Endothelial cell of umbilical vein (primary cell): Measurements from ENCODE around the gene GPN1. TPM values are rescaled to one million over a fixed set of nuclear protein-coding genes. Genes with fewer than 3 reads are reported as not detected.
A peak's percentile ranks its signal among the peaks of the same experiment; 100 is the strongest.

Source experiments
- BruUV-seq: library from RNA; stranded (reverse); fragments of 400-500 nt; replicated peaks from 2 replicates; lab custom pipeline; 2021; lab: Mats Ljungman, UMichigan
- CTCF ChIA-PET: fragments of 300-600, 350-600 bp; sonication (Branson Sonifier 250); formaldehyde crosslinking; loops from one replicate; lab custom pipeline; 2021; ENCODE audit warnings: antibody characterized with exemption, inconsistent platforms; lab: Charles Lee
- POLR2A ChIA-PET: fragments of 300-600, 350-600 bp; sonication (Branson Sonifier 250); formaldehyde crosslinking; loops from one replicate; lab custom pipeline; 2021; ENCODE audit warnings: antibody characterized with exemption, inconsistent platforms; lab: Charles Lee
- DNase-seq: peaks from one replicate; pipeline ENCODE4 v3.0.0-alpha.2; 2011; ENCODE audit warnings: low read depth, low spot score
- FAIRE-seq: peaks from 2 replicates; lab custom pipeline; 2011; peaks lifted over from hg19 to GRCh38; lab: Jason Lieb, UNC
- H2AFZ ChIP-seq: 2 replicates; pipeline ENCODE4 v1.6.0; 2012; ENCODE audit warnings: low read depth, low read length, control low read depth, inconsistent platforms
- H3K27ac ChIP-seq: 2 replicates; pipeline ENCODE4 v1.5.1; 2011; ENCODE audit warnings: low read depth, mild to moderate bottlenecking, control low read depth, low read length, moderate library complexity; ENCODE audit not compliant: insufficient read depth
- H3K27me3 ChIP-seq, 2 experiments: 2 replicates each; pipeline versions ENCODE4 v1.6.0 to v1.6.1; 2011; ENCODE audit warnings: low read length in 2 of 2, mixed read lengths in 1 of 2; ENCODE audit not compliant: control insufficient read depth in 2 of 2, insufficient read depth in 2 of 2
- H3K36me3 ChIP-seq, 2 experiments: 2 replicates in 1 of 2; 3 replicates in 1 of 2; pipeline ENCODE4 v1.5.1; 2011; ENCODE audit warnings: low read length in 2 of 2, mild to moderate bottlenecking in 1 of 2, moderate library complexity in 1 of 2; ENCODE audit not compliant: control insufficient read depth in 2 of 2, insufficient read depth in 2 of 2; ENCODE audit errors: extremely low read depth in 1 of 2
- H3K4me1 ChIP-seq: 3 replicates; pipeline ENCODE4 v1.5.1; 2011; ENCODE audit warnings: mild to moderate bottlenecking, low read length; ENCODE audit not compliant: control insufficient read depth, insufficient read depth; ENCODE audit errors: extremely low read depth
- H3K4me2 ChIP-seq: 2 replicates; pipeline ENCODE4 v1.6.1; 2011; ENCODE audit warnings: low read length, control low read depth, mixed read lengths; ENCODE audit not compliant: insufficient read depth
- H3K4me3 ChIP-seq, 3 experiments: fragments of 200-600 bp in 1 of 3; sonication (generic), shearing (Covaris generic) in 1 of 3; replicated peaks in 1 of 3; 2 replicates each; pipeline ENCODE4 v1.5.1; 2011 to 2016; ENCODE audit warnings: control low read depth in 3 of 3, low read length in 3 of 3, mild to moderate bottlenecking in 2 of 3, inconsistent platforms in 1 of 3, low read depth in 1 of 3, moderate library complexity in 1 of 3; ENCODE audit not compliant: insufficient read depth in 1 of 3
- H3K79me2 ChIP-seq: 2 replicates; pipeline ENCODE4 v1.6.0; 2012; ENCODE audit warnings: low read length, inconsistent platforms; ENCODE audit not compliant: control insufficient read depth, insufficient read depth
- H3K9ac ChIP-seq: replicated peaks from 2 replicates; pipeline ENCODE3; 2011; ENCODE audit warnings: low read length, control low read depth; ENCODE audit not compliant: insufficient read depth; ENCODE audit errors: extremely low read depth
- H3K9me1 ChIP-seq: replicated peaks from 3 replicates; pipeline ENCODE4 v1.6.0; 2011; ENCODE audit warnings: mild to moderate bottlenecking, low read length; ENCODE audit not compliant: control insufficient read depth, insufficient read depth; ENCODE audit errors: extremely low read depth
- H3K9me3 ChIP-seq: replicated peaks from 2 replicates; pipeline ENCODE4 v1.5.1; 2012; ENCODE audit warnings: low read length, inconsistent platforms; ENCODE audit not compliant: control insufficient read depth, insufficient read depth
- H4K20me1 ChIP-seq: replicated peaks from 2 replicates; pipeline ENCODE3; 2011; ENCODE audit warnings: mild to moderate bottlenecking, low read length; ENCODE audit not compliant: control insufficient read depth, insufficient read depth; ENCODE audit errors: extremely low read depth
- CTCF ChIP-seq, 2 donors: IDR thresholded peaks; 1 replicate in 1 of 2; 2 replicates in 1 of 2; pipeline ENCODE4 v1.5.1; 2011; ENCODE audit warnings: low read length in 2 of 2, mild to moderate bottlenecking in 2 of 2, moderate library complexity in 2 of 2, control low read depth in 1 of 2, inconsistent platforms in 1 of 2, low read depth in 1 of 2; ENCODE audit not compliant: insufficient read depth in 1 of 2; ENCODE audit errors: extremely low read depth in 1 of 2
- EZH2 ChIP-seq: IDR thresholded peaks from 2 replicates; pipeline ENCODE4 v1.6.1; 2012; ENCODE audit warnings: borderline replicate concordance, low read depth, mild to moderate bottlenecking, moderate library complexity, low read length, inconsistent platforms; ENCODE audit not compliant: severe bottlenecking
- FOS ChIP-seq: IDR thresholded peaks from 2 replicates; pipeline ENCODE4 v1.6.1; 2011; ENCODE audit warnings: mild to moderate bottlenecking, low read length, moderate library complexity, borderline replicate concordance; ENCODE audit not compliant: insufficient read depth
- GATA2 ChIP-seq: IDR thresholded peaks from 2 replicates; pipeline ENCODE4 v1.7.0; 2011; ENCODE audit warnings: low read depth, mild to moderate bottlenecking, moderate library complexity, mixed read lengths, low read length; ENCODE audit not compliant: insufficient read length, insufficient read depth
- JUN ChIP-seq: IDR thresholded peaks from 2 replicates; pipeline ENCODE4 v1.6.1; 2011; ENCODE audit warnings: borderline replicate concordance, low read depth; ENCODE audit not compliant: insufficient read length, insufficient read depth
- MYC ChIP-seq: IDR thresholded peaks from one replicate; pipeline ENCODE4 v1.6.1; 2011; ENCODE audit warnings: mild to moderate bottlenecking, low read depth, low read length
- POLR2A ChIP-seq: IDR thresholded peaks from 2 replicates; pipeline ENCODE4 v1.6.1; 2012; ENCODE audit warnings: low read depth, mild to moderate bottlenecking, control low read depth, low read length
- POLR2AphosphoS5 ChIP-seq: IDR thresholded peaks from 2 replicates; pipeline ENCODE4 v1.6.1; 2012; ENCODE audit warnings: low read depth, mild to moderate bottlenecking, control low read depth, low read length, moderate library complexity; ENCODE audit not compliant: insufficient read depth
- dilution Hi-C: fragments of 300-500 bp; cut with MboI; formaldehyde crosslinking; loops from one replicate; pipeline ENCODE4 v1.15.0; 2019; ENCODE audit warnings: low sequenced_read_pairs; ENCODE audit not compliant: extremely low pct_ligation_motif_present
- intact Hi-C: fragments of 100-400 bp; cut with micrococcal nuclease; formaldehyde crosslinking; loops from one replicate; pipeline ENCODE4 v1.10.0; 2022
- polyA plus RNA-seq, 4 experiments: library from polyadenylated mRNA; depleted of rRNA in 3 of 4; stranded (reverse) in 3 of 4; unstranded in 1 of 4; fragments of >200 nt; gene quantifications; 2 replicates each; pipeline versions ENCODE4 v1.2.1 to v1.2.3, GENCODE V29; 2011 to 2012; ENCODE audit warnings: missing spikeins in 1 of 4
- total RNA-seq: library from RNA; stranded (reverse); gene quantifications from 2 replicates; pipeline ENCODE4 v1.2.3, GENCODE V29; 2021
- TF ChIP-seq, protein P1 (sequence below): IDR thresholded peaks from 2 replicates; pipeline ENCODE4 v1.6.1; 2011; ENCODE audit not compliant: insufficient read depth, insufficient read length

The GPN1 gene
- total and polyA plus RNA-seq, 2 donors (not counting 3 experiments of a cell fraction or from before 2014, with no cell fraction given): 35.4 to 45.5 TPM

DNA sequence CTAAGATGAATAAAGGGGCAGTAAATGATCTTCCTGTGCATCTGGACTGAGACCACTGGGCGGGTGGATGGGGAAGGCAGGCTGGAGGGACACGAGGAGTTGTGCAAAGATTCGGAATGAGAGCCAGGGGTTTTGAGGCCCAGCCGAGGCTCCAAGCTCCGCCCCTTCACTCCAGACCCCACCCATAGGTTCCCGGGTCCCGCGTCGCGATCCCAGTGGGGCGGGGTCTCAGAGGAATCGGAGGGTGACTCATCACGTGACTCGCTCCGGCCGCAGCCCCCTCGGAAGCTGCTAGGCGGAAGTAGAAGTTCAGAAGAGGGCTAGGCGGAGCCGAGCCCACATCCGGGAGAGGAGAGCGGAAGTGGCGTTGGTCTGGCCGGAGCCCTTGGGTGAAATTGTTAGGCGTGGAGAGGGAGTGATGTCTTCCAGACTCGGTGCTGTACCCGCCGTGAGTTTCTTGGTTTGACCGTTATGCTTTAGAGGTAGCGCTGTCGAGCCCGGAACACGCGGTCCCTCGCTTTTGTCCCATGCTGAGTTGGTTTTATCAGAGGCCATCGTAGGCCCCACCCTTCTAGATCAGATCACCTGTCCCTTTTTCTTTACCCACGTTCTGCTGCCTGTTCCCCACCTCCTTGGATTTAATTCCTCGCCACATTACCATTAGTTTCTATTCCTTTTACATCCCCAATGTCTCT, 46.0 kb upstream of the GPN1 start, which contains the start of gene ZNF512:
Gene ZNF512 (plus strand): TSS at position 348 of the 695 bp plus-strand sequence. CDS start 71 bp downstream, at position 419.
- Histone ChIP-seq H3K4me1 (peaks cover 24% of the 10 kb centered on the region), H3K27ac (peak within 1 kb of the TSS; percentile 77), H3K9ac (peak within 1 kb of the TSS; percentile 93), H3K4me3 (peak within 1 kb of the TSS; percentile 51 to 98 (median 94)), H2AFZ (peak within 1 kb of the TSS; percentile 88), H3K9me3 (no peaks in the 10 kb centered on the region), H3K4me2 (peak within 1 kb of the TSS; percentile 96), H4K20me1 (peaks cover 3% of the 10 kb centered on the region), H3K27me3 (no peaks in the 10 kb centered on the region), H3K9me1 (no peaks in the 10 kb centered on the region), H3K79me2 (peaks cover 48% of the 10 kb centered on the region), H3K36me3 (no peaks in the 10 kb centered on the region)
- BruUV-seq: no TSS peak
- ChIA-PET POLR2A (no interaction called here), CTCF (no interaction called here)
- FAIRE-seq: peak; percentile 94
- intact Hi-C loops: loop anchor here (1.0 to 5.0 kb wide), 5 partner anchors 17 to 176 kb away; partner anchors contain the start of genes NRBP1 and PPM1G
- dilution Hi-C loops: loop anchor here (25.0 kb wide), 1 partner anchor 121 kb away; no protein-coding TSS in a partner anchor
- peak; percentile 89 for DNase-seq
- TF ChIP-seq EZH2: no peak
- TF ChIP-seq GATA2: no peak
- peak; percentile 93 for TF ChIP-seq POLR2AphosphoS5
- TF ChIP-seq, protein P1, sequence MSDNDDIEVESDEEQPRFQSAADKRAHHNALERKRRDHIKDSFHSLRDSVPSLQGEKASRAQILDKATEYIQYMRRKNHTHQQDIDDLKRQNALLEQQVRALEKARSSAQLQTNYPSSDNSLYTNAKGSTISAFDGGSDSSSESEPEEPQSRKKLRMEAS: peak; percentile 51
- peak; percentile 59 for TF ChIP-seq JUN
- TF ChIP-seq POLR2A: peak; percentile 91
- peak in 1 of 2 donors; percentile 7 for TF ChIP-seq CTCF (IDR thresholded peaks at IDR 0.05; ENCODE audit: extremely low read depth in 1 of 2, insufficient read depth in 1 of 2, low read depth in 1 of 2, low read length in 2 of 2)
- peak; percentile 52 for TF ChIP-seq FOS
- TF ChIP-seq MYC: peak; percentile 1
